HepG2 (cell line): ENCODE data around the gene NEURL2. TPM values are rescaled to one million over a fixed set of nuclear protein-coding genes. Genes with fewer than 3 reads are reported as not detected.

Experiments used
- CHCHD3 ChIP-seq: sonication (generic); formaldehyde crosslinking; IDR thresholded peaks from 2 replicates; pipeline ENCODE4 v1.8.0; 2022; ENCODE audit warnings: mild to moderate bottlenecking, missing genetic modification reagents, moderate library complexity
- DNMT3B ChIP-seq: conservative IDR thresholded peaks from 2 replicates; pipeline ENCODE4 v1.6.1; 2016; ENCODE audit warnings: missing biosample characterization, control low read depth
- HDAC2 ChIP-seq: sonication (generic); formaldehyde crosslinking; IDR thresholded peaks from 2 replicates; pipeline ENCODE4 v1.4.0; 2020; ENCODE audit warnings: missing genetic modification reagents
- KDM3A ChIP-seq: IDR thresholded peaks from 2 replicates; pipeline ENCODE4 v1.6.1; 2018; ENCODE audit warnings: low read depth, missing compliant biosample characterization
- MAF1 ChIP-seq: sonication (generic); formaldehyde crosslinking; IDR thresholded peaks from 2 replicates; pipeline ENCODE4 v1.5.0; 2020; ENCODE audit warnings: missing genetic modification reagents, borderline replicate concordance
- MEF2D ChIP-seq: sonication (generic); formaldehyde crosslinking; IDR thresholded peaks from 2 replicates; pipeline ENCODE4 v1.5.1; 2020; ENCODE audit warnings: mild to moderate bottlenecking, missing genetic modification reagents
- NR2C2 ChIP-seq: sonication (generic); formaldehyde crosslinking; IDR thresholded peaks from 2 replicates; pipeline ENCODE4 v1.4.0; 2020; ENCODE audit warnings: missing genetic modification reagents, mild to moderate bottlenecking, moderate library complexity, borderline replicate concordance
- PATZ1 ChIP-seq: sonication (generic); formaldehyde crosslinking; IDR thresholded peaks from 2 replicates; pipeline ENCODE4 v1.4.0; 2020; ENCODE audit warnings: missing genetic modification reagents
- POLR2G ChIP-seq: fragments of 200-400 bp; formaldehyde crosslinking; IDR thresholded peaks from 2 replicates; pipeline ENCODE4 v1.6.1; 2018; ENCODE audit warnings: mild to moderate bottlenecking, low read depth, low read length, moderate library complexity
- RARG ChIP-seq: sonication (generic); formaldehyde crosslinking; IDR thresholded peaks from 2 replicates; pipeline ENCODE4 v1.4.0; 2020; ENCODE audit warnings: low read depth, mild to moderate bottlenecking, missing genetic modification reagents
- RXRA ChIP-seq: sonication (generic); formaldehyde crosslinking; IDR thresholded peaks from 2 replicates; pipeline ENCODE4 v1.5.1; 2020; ENCODE audit warnings: missing genetic modification reagents
- ZNF367 ChIP-seq: sonication (generic); formaldehyde crosslinking; IDR thresholded peaks from 2 replicates; pipeline ENCODE4 v1.4.0; 2020; ENCODE audit warnings: missing genetic modification reagents, borderline replicate concordance
- ZNF639 ChIP-seq: conservative IDR thresholded peaks from 2 replicates; pipeline ENCODE4 v1.6.1; 2018; ENCODE audit warnings: missing genetic modification reagents
- ZNF782 ChIP-seq: sonication (generic); formaldehyde crosslinking; IDR thresholded peaks from 2 replicates; pipeline ENCODE4 v1.4.0; 2020; ENCODE audit warnings: missing genetic modification reagents, mild to moderate bottlenecking, borderline replicate concordance
- ZNF883 ChIP-seq: sonication (generic); formaldehyde crosslinking; IDR thresholded peaks from 2 replicates; pipeline ENCODE4 v1.5.1; 2020; ENCODE audit warnings: mild to moderate bottlenecking, missing genetic modification reagents; ENCODE audit errors: not compliant biosample characterization
- polyA plus RNA-seq, 8 experiments: library from polyadenylated mRNA; depleted of rRNA in 3 of 8; stranded (reverse) in 7 of 8; unstranded in 1 of 8; fragments of >200 nt; fragmentation: Illumina TruSeq in 4 of 8; extraction: Trizol in 4 of 8; gene quantifications; 2 replicates each; pipeline versions ENCODE4 v1.2.1 to v1.2.3, GENCODE V29; 2011 to 2016; ENCODE audit warnings: low read depth in 4 of 8, missing spikeins in 1 of 8, mixed read lengths in 1 of 8; ENCODE audit not compliant: insufficient read depth in 1 of 8
- total RNA-seq, 5 experiments: library from RNA; depleted of rRNA; stranded (reverse); fragments of >200 nt; fragmentation: Illumina TruSeq; extraction: Trizol; gene quantifications; 2 replicates each; pipeline ENCODE4 v1.2.3, GENCODE V29; 2016; ENCODE audit warnings: low read depth in 1 of 5
- TF ChIP-seq, protein P1 (sequence below): fragments of 450-650 bp; IDR thresholded peaks from 2 replicates; pipeline ENCODE4 v1.6.1; 2017
- TF ChIP-seq, protein P2 (sequence below): sonication (generic); formaldehyde crosslinking; IDR thresholded peaks from 2 replicates; pipeline ENCODE4 v1.5.0; 2020; ENCODE audit warnings: missing genetic modification reagents
- TF ChIP-seq, protein P3 (sequence below): IDR thresholded peaks from 2 replicates; pipeline ENCODE4 v1.6.1; 2012; ENCODE audit warnings: low read length, improper control_type of control experiment

The NEURL2 gene
- total and polyA plus RNA-seq, 2 of the 13 experiments (the other 11 are each of a cell fraction or from before 2014, with no cell fraction given), result 7.2 to 9.7 TPM

DNA sequence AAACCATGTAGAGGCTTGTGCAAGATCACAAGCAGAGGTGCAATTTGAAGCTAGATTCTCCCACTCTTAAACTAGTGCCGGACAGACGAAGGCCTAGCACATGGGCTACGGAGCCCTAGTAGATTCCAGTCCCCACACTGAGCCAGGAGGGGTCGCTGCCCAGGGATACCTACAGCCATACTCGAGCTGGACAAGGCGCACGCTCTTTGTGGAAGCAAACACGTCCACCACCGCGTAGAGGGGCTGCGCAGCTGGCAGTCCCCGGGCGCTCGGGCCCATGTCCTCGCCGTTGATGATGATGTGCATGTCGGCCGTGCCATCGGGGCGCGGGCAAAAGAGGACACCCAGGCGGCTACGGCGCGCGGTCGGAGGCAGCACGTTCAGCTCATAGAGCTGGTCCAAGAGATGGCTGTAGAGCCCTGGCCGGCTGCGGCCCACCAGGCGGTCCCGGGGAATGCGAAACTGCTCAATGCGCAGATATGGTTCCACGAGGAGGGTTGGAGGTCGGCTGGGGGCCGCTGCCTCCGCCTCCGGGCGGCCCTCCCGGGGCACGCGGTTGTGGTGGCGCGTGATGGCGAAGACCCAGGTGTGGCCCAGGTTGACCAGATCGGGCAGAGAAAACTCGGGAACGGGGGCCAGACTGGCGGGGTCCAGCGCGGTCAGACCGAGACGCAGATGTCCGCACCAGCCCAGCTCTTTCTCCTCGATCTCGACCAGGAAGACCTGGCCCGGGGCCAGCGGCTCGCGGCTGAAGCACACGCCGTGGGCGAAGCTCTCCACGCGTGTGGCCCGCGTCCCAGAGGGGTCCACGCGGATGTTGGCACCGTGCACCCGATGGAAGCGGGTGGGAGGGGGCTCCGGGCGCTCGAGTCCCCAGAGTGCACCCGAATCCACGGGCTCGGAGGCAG lies 677 bp downstream of the NEURL2 start (continued):
- peak; percentile 36; the same call in 1 of the 2 replicates for TF ChIP-seq MEF2D
- peak; percentile 70; the same call in 1 of the 2 replicates for TF ChIP-seq KDM3A (CRISPR knock-in tag)
- TF ChIP-seq ZNF883 (CRISPR knock-in tag), result peak; percentile 94
- peak; percentile 74; the same call in 1 of the 2 replicates for TF ChIP-seq MAF1 (CRISPR knock-in tag)
- TF ChIP-seq ZNF782 (CRISPR knock-in tag), result no peak; the same call in 1 of the 2 replicates
- peak; percentile 79 for TF ChIP-seq PATZ1
- TF ChIP-seq, protein P1, sequence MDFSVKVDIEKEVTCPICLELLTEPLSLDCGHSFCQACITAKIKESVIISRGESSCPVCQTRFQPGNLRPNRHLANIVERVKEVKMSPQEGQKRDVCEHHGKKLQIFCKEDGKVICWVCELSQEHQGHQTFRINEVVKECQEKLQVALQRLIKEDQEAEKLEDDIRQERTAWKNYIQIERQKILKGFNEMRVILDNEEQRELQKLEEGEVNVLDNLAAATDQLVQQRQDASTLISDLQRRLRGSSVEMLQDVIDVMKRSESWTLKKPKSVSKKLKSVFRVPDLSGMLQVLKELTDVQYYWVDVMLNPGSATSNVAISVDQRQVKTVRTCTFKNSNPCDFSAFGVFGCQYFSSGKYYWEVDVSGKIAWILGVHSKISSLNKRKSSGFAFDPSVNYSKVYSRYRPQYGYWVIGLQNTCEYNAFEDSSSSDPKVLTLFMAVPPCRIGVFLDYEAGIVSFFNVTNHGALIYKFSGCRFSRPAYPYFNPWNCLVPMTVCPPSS, result no peak
- peak; percentile 46 for TF ChIP-seq DNMT3B (CRISPR knock-in tag)
- no peak; the same call in 1 of the 2 replicates for TF ChIP-seq RARG (CRISPR knock-in tag)
- peak; percentile 81 for TF ChIP-seq HDAC2
- TF ChIP-seq POLR2G, result peak; percentile 74
- TF ChIP-seq ZNF367, result no peak
- TF ChIP-seq ZNF639 (CRISPR knock-in tag), result no peak
- TF ChIP-seq, protein P2, sequence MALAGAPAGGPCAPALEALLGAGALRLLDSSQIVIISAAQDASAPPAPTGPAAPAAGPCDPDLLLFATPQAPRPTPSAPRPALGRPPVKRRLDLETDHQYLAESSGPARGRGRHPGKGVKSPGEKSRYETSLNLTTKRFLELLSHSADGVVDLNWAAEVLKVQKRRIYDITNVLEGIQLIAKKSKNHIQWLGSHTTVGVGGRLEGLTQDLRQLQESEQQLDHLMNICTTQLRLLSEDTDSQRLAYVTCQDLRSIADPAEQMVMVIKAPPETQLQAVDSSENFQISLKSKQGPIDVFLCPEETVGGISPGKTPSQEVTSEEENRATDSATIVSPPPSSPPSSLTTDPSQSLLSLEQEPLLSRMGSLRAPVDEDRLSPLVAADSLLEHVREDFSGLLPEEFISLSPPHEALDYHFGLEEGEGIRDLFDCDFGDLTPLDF (CRISPR knock-in tag), result no peak
- TF ChIP-seq, protein P3, sequence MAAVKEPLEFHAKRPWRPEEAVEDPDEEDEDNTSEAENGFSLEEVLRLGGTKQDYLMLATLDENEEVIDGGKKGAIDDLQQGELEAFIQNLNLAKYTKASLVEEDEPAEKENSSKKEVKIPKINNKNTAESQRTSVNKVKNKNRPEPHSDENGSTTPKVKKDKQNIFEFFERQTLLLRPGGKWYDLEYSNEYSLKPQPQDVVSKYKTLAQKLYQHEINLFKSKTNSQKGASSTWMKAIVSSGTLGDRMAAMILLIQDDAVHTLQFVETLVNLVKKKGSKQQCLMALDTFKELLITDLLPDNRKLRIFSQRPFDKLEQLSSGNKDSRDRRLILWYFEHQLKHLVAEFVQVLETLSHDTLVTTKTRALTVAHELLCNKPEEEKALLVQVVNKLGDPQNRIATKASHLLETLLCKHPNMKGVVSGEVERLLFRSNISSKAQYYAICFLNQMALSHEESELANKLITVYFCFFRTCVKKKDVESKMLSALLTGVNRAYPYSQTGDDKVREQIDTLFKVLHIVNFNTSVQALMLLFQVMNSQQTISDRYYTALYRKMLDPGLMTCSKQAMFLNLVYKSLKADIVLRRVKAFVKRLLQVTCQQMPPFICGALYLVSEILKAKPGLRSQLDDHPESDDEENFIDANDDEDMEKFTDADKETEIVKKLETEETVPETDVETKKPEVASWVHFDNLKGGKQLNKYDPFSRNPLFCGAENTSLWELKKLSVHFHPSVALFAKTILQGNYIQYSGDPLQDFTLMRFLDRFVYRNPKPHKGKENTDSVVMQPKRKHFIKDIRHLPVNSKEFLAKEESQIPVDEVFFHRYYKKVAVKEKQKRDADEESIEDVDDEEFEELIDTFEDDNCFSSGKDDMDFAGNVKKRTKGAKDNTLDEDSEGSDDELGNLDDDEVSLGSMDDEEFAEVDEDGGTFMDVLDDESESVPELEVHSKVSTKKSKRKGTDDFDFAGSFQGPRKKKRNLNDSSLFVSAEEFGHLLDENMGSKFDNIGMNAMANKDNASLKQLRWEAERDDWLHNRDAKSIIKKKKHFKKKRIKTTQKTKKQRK, result no peak
- peak; percentile 30; the same call in 1 of the 2 replicates for TF ChIP-seq CHCHD3 (CRISPR knock-in tag)
- TF ChIP-seq NR2C2 (CRISPR knock-in tag), result no peak
- peak; percentile 6; the same call in 1 of the 2 replicates for TF ChIP-seq RXRA (CRISPR knock-in tag)
